Left ventricle myocardium inferior (tissue), 1 donor: Measurements from ENCODE around the gene HUS1B. TPM values are rescaled to one million over a fixed set of nuclear protein-coding genes. Genes with fewer than 3 reads are reported as not detected.

Experiments used
- DNase-seq: peaks from one replicate; pipeline ENCODE4 v3.0.0-alpha.2; 2020
- H3K27ac ChIP-seq: fragments of 200-600 bp; replicated peaks from 2 replicates; pipeline ENCODE4 v1.8.0; 2021
- H3K27me3 ChIP-seq: fragments of 200-600 bp; 2 replicates; pipeline ENCODE4 v1.8.0; 2021; ENCODE audit warnings: low read depth
- H3K36me3 ChIP-seq: fragments of 200-600 bp; 2 replicates; pipeline ENCODE4 v1.8.0; 2021
- H3K4me1 ChIP-seq: fragments of 200-600 bp; 2 replicates; pipeline ENCODE4 v1.8.0; 2021
- H3K4me3 ChIP-seq: fragments of 200-600 bp; 2 replicates; pipeline ENCODE4 v1.8.0; 2021; ENCODE audit warnings: mild to moderate bottlenecking, moderate library complexity
- H3K9me3 ChIP-seq: fragments of 200-600 bp; replicated peaks from 2 replicates; pipeline ENCODE4 v1.8.0; 2021
- CTCF ChIP-seq: fragments of 200-600 bp; IDR thresholded peaks from 2 replicates; pipeline ENCODE4 v1.8.0; 2021; ENCODE audit warnings: antibody characterized with exemption, mild to moderate bottlenecking, borderline replicate concordance
- intact Hi-C: fragments of 100-400 bp; cut with micrococcal nuclease; formaldehyde crosslinking; loops from one replicate; pipeline ENCODE4 v1.11.0; 2022
- long read RNA-seq: library from polyadenylated mRNA; unstranded; transcript quantifications from one replicate; pipeline ENCODE4 v2.0.0, GENCODE V29; 2021
- total RNA-seq: library from RNA; stranded (reverse); fragmentation: NEBNext Ultra II Directional; extraction: Animal tissue kit (Norgen Biotek cat#: 25700); gene quantifications from one replicate; pipeline ENCODE4 v1.2.1, GENCODE V29; 2021
- donor health status: DM: no; HTN: yes; CAD: no; lungs with severe emphysema.

HUS1B gene
- not detected for total RNA-seq
- long read RNA-seq, result 0 reads

GRCh38 chr6:656460-657252 lies at the start of gene HUS1B:
Gene HUS1B, minus strand, starts transcription at chr6:657100. Its CDS starts 156 bp downstream, at chr6:656944.
- no peak for TF ChIP-seq CTCF
- DNase-seq, result no peak
- Histone ChIP-seq H3K4me1 (peaks cover 52% of the 10 kb centered on the region), H3K9me3 (peaks cover 23% of the 10 kb centered on the region), H3K36me3 (peaks cover 23% of the 10 kb centered on the region), H3K27ac (peak within 1 kb of the TSS; percentile 41), H3K27me3 (no peaks in the 10 kb centered on the region), H3K4me3 (no peak within 1 kb of the TSS)
- intact Hi-C loops, result no loop called here

GRCh38 chr6:706146-706545 lies 49.2 kb upstream of the HUS1B start:
- H3K9me3 ChIP-seq, result no peaks in the 10 kb centered on the region

GRCh38 chr6:705047-705446 lies 48.1 kb upstream of the HUS1B start:
- peaks cover 3% of the 10 kb centered on the region for H3K4me1 ChIP-seq
- TF ChIP-seq CTCF, result no peak
- H3K9me3 ChIP-seq, result no peaks in the 10 kb centered on the region

More at GRCh38 chr6:706146-706545, 49.2 kb upstream of the HUS1B start:
- H3K27ac ChIP-seq, result no peak overlapping the region
- intact Hi-C loops, result no loop called here
- TF ChIP-seq CTCF, result no peak
- no peak for DNase-seq
- peaks cover 6% of the 10 kb centered on the region for H3K27me3 ChIP-seq
- H3K36me3 ChIP-seq, result no peaks in the 10 kb centered on the region
- no peak overlapping the region for H3K4me3 ChIP-seq
- H3K4me1 ChIP-seq, result peaks cover 14% of the 10 kb centered on the region

GRCh38 chr6:704046-704445 lies 47.1 kb upstream of the HUS1B start:
- intact Hi-C loops, result no loop called here
- no peak overlapping the region for H3K4me3 ChIP-seq
- TF ChIP-seq CTCF, result no peak
- H3K4me1 ChIP-seq, result peaks cover 4% of the 10 kb centered on the region
- H3K9me3 ChIP-seq, result no peaks in the 10 kb centered on the region
- no peaks in the 10 kb centered on the region for H3K36me3 ChIP-seq
- DNase-seq, result no peak
- peaks cover 6% of the 10 kb centered on the region for H3K27me3 ChIP-seq
- no peak overlapping the region for H3K27ac ChIP-seq

More at GRCh38 chr6:705047-705446, 48.1 kb upstream of the HUS1B start:
- DNase-seq, result no peak
- H3K27ac ChIP-seq, result no peak overlapping the region
- H3K4me3 ChIP-seq, result no peak overlapping the region
- intact Hi-C loops, result no loop called here
- no peaks in the 10 kb centered on the region for H3K36me3 ChIP-seq
- peaks cover 6% of the 10 kb centered on the region for H3K27me3 ChIP-seq

GRCh38 chr6:703552-703951 lies 46.7 kb upstream of the HUS1B start:
- intact Hi-C loops, result no loop called here
- H3K27me3 ChIP-seq, result peaks cover 6% of the 10 kb centered on the region
- no peak for TF ChIP-seq CTCF
- H3K36me3 ChIP-seq, result no peaks in the 10 kb centered on the region
- DNase-seq, result no peak
- H3K4me3 ChIP-seq, result no peak overlapping the region
- H3K4me1 ChIP-seq, result peaks cover 5% of the 10 kb centered on the region
- no peak overlapping the region for H3K27ac ChIP-seq
- H3K9me3 ChIP-seq, result no peaks in the 10 kb centered on the region
